Measurements from ENCODE around the gene ATXN1.

The ATXN1 gene

GRCh38 chr6:16743664-16744210, 17.5 kb downstream of the ATXN1 start:
- DNase-seq (ENCODE audit: low spot score), result no peak

GRCh38 chr6:16742116-16742515, 19.1 kb downstream of the ATXN1 start:
- DNase-seq (ENCODE audit: low spot score), result no peak

DNA sequence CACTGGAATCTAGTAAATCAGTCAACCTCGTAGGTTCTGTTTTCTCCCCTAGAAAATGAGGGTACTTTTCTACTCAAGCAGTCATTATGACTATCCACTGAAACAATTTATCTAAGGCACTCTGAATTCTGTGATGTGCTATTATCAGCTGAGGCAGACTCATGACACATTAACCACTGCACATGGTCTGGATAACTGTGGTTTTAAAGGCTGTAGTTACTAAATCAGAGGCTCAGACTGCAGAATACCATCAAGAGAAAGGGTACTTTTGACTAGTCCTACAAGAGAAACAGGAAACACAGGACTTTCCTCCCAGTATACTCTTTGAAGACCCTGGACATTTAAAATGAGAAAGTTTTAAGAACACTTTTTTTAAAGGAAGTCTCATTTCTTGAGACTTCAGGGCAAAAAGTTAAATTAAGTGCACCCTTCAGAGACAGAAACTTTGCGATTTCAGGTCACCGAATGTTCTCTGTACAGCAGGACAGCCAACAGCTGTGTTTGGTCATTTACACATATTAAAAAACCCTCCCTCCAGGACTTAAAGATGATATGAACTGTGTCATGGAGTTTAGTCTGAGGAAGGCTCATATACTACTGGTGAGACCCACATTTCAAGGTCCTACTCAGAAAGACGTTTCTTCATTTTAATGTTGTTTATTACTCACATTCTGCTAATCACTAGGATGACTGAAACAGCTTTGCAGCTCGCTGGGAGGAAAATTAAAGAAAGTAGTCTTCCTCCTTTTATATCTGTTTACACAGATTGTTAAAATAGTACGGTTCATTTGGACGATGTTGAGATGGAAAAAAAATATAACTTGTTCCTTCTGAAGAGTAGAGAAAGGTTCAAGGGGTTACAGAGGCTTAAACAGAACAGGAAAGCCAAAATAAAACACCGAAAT, 19.9 kb downstream of the ATXN1 start:
- DNase-seq (ENCODE audit: low spot score), result no peak

DNA sequence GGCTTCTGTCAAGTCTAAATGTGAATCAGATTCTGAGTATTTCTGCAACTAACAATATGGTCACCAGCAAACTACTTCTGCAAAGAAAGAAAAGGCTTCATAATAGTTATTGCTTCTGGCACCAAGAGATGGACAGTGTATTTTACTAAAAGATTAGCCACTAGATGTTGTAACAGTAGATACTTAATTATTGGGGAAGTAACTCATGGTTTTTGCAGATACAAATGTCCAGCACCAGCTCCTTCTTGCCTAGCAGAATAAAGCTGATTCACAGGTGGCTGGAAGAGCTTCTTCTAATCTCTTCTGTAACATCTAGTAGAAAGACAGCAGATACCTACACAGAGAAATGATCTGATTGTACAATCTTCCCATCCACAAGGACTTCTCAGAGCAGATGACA, 21.2 kb downstream of the ATXN1 start:
- no peak for DNase-seq (ENCODE audit: low spot score)

GRCh38 chr6:16739329-16739801, 21.9 kb downstream of the ATXN1 start:
- DNase-seq (ENCODE audit: low spot score), result no peak

DNA sequence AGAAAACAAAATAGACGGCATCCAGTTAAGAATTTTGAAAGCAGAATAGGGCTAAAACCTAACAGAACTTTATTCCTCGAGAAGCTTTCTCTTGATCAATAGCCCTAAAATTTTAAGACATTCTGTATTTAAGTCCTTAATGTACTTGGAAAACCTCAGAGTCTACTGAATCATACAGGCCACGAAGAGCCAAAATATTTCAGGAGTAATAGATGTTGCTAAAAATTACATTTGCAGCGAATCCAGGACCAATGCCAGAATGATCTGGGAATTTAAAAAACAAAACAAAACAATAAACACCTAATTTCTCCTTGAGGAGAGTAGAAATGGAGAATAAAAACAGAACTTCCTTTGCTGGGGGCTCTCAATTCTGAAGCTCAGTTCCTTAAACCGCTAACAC, 23.3 kb downstream of the ATXN1 start:
- DNase-seq (ENCODE audit: low spot score), result no peak

DNA sequence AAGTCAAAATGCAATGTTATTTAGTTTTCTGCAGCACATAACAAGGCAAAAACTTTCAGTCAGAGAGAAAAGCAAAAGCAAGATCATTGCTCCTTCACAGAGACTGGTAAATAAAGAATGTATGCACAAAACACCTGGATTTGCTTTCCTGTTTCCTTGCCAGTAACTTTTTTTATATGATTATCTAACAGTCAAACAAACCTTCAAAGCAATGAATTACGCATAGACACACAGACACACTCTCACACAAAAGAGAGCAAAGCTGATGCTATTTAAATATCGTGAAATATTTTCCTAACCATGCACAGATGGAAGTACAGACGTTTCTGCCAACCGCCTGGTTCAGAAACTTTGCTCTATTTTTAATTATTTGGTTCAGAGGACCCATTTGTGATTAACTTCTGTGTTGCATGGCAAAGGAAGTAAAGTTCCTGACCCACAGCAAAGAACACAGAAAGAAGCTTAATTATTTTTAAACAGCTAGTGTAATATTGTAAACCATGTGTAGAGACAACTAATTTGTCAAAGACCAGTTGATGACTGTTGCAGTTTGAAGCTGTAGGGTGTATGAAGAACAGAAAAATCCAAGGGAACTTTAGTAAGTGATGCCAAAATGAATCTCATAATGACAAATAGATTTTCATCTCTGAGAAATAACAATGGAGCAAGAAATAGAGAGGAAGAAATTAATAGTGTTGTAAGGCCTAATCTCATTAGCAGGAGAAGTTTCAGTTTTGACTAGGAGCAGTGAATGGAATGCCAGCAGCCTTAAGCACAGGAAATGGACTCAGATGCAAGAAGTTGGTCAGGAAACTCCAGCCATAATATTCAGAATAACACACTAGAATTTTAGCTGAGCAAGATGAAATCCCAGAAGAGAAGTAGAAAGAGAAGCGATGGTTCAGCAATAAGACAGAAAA, 24.1 kb downstream of the ATXN1 start:
- no peak for DNase-seq (ENCODE audit: low spot score)

- no peak for DNase-seq (ENCODE audit: low spot score)
These were observed 26.2 kb downstream of the ATXN1 start for GRCh38 chr6:16735014-16735413.

GRCh38 chr6:16733085-16733484, 28.2 kb downstream of the ATXN1 start:
- DNase-seq (ENCODE audit: low spot score), result no peak

- no peak for DNase-seq (ENCODE audit: low spot score)
These were observed 29.7 kb downstream of the ATXN1 start for GRCh38 chr6:16731478-16732051.

DNA sequence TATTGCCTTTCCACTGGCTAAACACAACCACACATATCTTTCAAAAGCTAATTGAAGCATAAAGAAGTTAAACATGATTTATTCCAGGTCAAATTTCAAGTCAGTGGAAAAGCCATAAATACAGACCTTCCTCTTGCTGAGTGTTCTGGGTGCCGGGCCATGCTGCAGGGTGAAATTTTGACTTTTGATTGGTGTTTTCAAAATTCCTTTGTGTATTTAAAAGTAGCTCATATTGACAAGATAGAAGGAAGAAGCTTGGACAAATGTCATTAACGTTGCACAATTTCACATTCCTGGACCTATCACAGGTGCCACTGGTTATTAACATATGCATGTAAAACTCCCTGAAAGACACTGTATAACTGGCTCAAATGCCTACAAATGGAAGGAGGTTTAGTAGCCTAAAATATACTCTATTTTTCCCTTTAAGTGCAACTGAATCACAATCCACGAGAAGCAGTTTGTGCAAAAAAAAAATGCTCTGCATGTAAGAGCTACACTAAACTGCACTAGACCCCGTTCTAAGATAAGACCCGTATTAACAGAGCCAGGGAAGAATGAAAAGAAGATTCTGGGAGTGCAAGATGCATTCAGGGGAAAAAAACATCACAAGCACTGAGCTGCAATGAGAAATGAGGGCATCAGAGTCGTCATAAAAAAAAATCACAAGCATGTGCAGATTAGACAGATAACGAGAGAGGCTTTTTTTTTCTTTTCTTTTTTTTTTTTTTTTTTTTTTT, 30.4 kb downstream of the ATXN1 start:
- no peak for DNase-seq (ENCODE audit: low spot score)

GRCh38 chr6:16729744-16730143, 31.5 kb downstream of the ATXN1 start:
- no peak for DNase-seq (ENCODE audit: low spot score)

- DNase-seq (ENCODE audit: low spot score), result no peak
These were observed 32.0 kb downstream of the ATXN1 start for GRCh38 chr6:16729183-16729691.

- no peak for DNase-seq (ENCODE audit: low spot score)
These were observed 32.6 kb downstream of the ATXN1 start for GRCh38 chr6:16728513-16729182.

DNA sequence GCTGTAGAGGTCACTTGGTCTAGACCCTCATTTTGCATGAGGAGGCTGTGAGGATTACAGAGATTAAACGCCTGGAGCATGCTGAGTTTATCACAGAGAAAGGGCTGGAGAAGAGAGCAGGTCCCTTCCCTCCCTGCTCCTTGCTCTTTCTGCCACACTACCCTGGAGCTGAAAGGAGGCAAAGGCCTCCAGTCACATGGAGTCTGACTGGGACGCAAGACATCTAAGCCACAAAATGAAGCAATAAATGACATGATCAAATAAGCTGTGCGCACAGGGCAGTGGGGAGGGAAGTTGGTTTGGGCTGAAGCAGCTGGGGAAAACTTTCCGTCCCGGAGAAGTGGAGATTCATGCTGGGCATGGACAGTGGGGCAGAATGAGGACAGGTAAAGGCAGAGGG, 33.3 kb downstream of the ATXN1 start:
- DNase-seq (ENCODE audit: low spot score), result no peak

DNA sequence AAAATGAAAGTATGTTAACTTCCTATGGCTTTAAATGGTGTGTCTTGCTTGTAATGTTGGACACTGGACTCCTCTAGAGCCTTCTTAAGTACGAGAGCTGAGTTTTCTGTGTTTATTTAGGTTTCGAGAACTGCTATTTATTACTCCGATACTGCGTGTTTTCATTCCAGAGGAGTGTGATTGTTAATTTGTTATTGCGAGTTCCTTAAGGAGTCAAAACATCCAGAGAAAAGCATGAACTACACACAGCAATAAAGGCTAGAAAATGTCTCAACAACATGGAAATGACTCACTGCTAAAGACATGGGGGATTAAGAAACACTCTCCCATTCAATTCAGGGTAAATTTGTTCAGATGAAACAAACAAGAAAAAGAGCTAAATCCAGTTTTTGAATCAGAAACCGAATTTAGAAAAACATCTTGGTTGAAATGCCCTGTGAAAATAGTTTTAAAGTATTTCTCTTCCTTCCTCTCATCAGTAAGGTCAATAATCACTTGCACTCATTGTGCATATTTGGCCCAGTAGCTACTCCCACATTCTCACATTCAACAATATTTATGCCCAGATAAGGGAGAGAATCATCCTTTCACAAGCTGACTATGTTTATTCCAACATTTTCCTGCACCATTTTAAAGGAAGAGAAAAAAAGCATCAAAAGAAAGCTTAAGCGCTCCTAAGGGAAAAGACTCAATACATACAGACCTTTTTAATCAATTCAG, 36.0 kb downstream of the ATXN1 start:
- no peak for DNase-seq (ENCODE audit: low spot score)

DNA sequence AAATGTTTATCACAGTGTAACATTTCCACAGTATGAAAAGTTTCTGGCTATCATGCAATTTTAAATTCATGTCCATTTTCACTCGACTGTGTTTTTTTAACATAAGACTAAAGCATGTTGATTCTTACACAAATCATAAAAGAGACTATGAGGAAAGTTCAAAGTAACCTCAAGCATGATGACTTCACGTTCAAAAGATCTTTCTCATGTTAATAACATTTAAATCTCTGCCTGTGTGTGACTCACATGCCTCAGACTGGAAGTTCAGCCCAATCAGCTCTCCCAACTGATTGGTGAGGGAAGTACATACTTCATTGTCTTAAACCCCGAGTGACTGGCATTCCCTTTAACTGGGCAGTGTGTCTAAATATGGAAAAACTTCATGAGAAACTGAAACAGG, 37.4 kb downstream of the ATXN1 start:
- DNase-seq (ENCODE audit: low spot score), result no peak

DNA sequence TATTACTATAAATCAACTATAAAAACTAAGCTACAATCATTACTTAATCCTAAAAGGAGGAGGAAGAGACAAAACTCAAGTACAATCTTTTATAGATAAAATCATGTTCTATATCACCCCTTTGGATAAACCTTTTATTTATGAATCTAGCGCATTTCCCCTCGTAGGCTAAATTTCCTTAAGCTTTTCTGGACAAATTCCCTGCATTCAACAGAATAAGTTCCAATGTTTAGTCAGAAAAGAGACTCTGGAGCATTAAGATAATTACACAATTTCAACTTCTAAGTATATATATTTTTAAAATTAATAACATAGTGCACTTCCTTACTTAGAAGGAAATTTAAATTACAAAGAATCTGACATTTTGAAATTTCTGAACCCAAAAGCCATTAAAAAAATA, 37.9 kb downstream of the ATXN1 start:
- no peak for DNase-seq (ENCODE audit: low spot score)

GRCh38 chr6:16722630-16723029, 38.6 kb downstream of the ATXN1 start:
- no peak for DNase-seq (ENCODE audit: low spot score)

DNA sequence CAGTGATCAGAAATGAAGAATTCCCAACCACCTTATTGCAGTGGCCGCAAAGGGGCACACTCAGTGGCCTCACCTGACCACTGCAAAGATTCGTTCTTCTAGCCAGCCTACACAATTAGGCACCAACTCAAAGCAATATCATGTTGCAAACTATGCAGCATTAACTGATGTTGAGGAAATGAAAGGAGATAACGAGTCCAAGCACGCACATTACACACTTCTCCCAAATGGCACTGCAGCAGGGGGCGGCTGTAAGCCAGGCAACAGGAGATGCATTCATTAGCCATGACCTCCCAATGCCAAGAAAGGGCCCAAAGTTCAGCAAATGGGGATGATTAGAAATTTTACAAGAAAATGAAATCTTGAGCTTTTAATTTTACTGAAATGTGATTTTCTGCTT, 39.3 kb downstream of the ATXN1 start:
- DNase-seq (ENCODE audit: low spot score), result no peak

All from ecto neural progenitor cell (in vitro differentiated cells).